ENCODE data around the gene HASPIN. TPM values are rescaled to one million over a fixed set of nuclear protein-coding genes. Genes with fewer than 3 reads are reported as not detected.

The HASPIN gene
- total RNA-seq, 1 experiment from 2014 or later = 26.8 TPM

DNA sequence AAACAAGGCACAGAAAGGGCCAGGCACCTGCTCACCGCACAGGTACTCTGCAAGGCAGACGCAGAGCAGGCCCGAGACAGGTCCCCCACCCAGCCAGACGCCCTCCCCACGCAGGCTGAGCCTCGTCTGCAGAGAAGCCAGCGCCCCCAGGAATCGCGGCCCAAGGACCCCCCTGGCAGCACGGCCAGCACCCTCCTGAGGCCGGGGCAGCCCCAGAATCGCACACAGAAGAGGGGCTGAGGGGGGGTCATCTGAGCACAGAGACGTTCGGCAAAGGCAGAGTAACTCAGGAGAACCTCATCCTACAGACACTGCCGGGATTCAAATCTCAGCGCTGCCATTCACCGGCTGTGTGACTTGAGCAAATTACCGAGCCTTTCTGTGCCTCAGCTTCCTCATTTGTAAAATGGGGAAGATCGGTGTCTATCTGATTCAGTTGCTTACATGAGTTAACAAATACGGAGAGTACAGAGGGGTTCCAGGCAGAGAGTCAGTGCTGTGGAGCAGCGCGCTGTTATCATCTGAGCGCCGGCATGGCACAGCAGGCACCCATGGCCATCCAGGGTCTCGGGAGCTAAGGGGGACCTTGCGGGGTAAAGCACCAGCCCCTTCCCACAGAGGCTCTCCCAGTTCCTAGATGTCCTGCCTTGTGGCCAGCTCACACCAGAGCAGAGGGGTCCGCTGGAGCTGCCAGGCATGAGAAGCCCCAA lies 44.7 kb upstream of the HASPIN start:
- Histone ChIP-seq H3F3A (ENCODE audit: insufficient read depth, low read depth) (peaks cover 11% of the 10 kb centered on the region; the same call in 1 of the 2 replicates), H2AFZ (no peak overlapping the region), H3K9me3 (ENCODE audit: insufficient read depth, low read depth) (no peaks in the 10 kb centered on the region), H3K27ac (no peak overlapping the region), H3K4me3 (no peak overlapping the region), H3K9me2 (ENCODE audit: insufficient read depth) (no peaks in the 10 kb centered on the region), H3K4me1 (replicated peaks; ENCODE audit: insufficient read depth) (no peaks in the 10 kb centered on the region), H3K79me2 (ENCODE audit: low read depth) (no peaks in the 10 kb centered on the region), H3K36me3 (ENCODE audit: low read depth) (no peaks in the 10 kb centered on the region), H3K4me2 (no peak overlapping the region), H3K27me3 (ENCODE audit: insufficient read depth, low read depth) (no peaks in the 10 kb centered on the region), H4K20me1 (ENCODE audit: insufficient read depth) (no peaks in the 10 kb centered on the region; the same call in none of the 2 replicates)
- no peak for DNase-seq
- ChIA-PET CTCF (no interaction called here), POLR2A (ENCODE audit: unreplicated experiment) (no interaction called here)
- TF ChIP-seq, protein P1, sequence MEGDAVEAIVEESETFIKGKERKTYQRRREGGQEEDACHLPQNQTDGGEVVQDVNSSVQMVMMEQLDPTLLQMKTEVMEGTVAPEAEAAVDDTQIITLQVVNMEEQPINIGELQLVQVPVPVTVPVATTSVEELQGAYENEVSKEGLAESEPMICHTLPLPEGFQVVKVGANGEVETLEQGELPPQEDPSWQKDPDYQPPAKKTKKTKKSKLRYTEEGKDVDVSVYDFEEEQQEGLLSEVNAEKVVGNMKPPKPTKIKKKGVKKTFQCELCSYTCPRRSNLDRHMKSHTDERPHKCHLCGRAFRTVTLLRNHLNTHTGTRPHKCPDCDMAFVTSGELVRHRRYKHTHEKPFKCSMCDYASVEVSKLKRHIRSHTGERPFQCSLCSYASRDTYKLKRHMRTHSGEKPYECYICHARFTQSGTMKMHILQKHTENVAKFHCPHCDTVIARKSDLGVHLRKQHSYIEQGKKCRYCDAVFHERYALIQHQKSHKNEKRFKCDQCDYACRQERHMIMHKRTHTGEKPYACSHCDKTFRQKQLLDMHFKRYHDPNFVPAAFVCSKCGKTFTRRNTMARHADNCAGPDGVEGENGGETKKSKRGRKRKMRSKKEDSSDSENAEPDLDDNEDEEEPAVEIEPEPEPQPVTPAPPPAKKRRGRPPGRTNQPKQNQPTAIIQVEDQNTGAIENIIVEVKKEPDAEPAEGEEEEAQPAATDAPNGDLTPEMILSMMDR (conservative IDR thresholded peaks at IDR 0.05) = no peak
- no peak for TF ChIP-seq EZH2 (IDR thresholded peaks at IDR 0.05; ENCODE audit: low read depth)
- BruUV-seq (replicated peaks) = no TSS peak
- intact Hi-C loops (cut with micrococcal nuclease; ENCODE audit: unreplicated experiment) = no loop called here

DNA sequence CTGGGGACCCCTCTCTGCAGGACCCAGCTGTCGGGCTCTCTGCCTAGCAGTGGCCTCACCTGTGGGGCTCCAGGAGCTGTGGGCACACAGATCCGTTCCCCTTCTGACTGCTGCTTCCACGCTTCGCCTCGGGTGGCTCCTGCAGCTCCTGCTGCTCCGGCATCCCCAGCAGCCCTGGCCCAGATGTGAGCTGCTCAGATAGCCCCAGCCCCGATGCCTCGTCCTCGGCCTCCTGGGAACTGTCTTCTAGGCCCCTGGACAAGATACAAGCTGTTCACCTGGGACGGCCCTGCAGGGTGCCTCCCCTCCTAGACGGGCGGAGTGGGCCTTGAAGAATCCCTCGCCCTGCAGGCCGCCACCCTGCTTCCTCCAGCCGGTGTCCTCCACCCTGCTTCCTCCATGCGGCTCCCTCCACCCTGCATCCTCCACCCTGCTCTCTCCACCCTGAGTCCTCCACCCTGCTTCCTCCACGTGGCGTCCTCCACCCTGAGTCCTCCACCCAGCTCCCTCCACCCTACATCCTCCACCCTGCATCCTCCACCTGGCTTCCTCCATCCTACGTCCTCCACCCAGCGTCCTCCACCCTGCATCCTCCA lies 44.1 kb upstream of the HASPIN start:
- intact Hi-C loops (cut with micrococcal nuclease; ENCODE audit: unreplicated experiment) = loop anchor here (5.0 kb wide), 3 partner anchors 43 to 148 kb away; partner anchors contain the start of gene HASPIN
- Histone ChIP-seq H3K36me3 (ENCODE audit: low read depth) (no peaks in the 10 kb centered on the region), H3K4me2 (no peak overlapping the region), H3K27me3 (ENCODE audit: insufficient read depth, low read depth) (no peaks in the 10 kb centered on the region), H3K9me3 (ENCODE audit: insufficient read depth, low read depth) (no peaks in the 10 kb centered on the region), H2AFZ (no peak overlapping the region), H3K79me2 (ENCODE audit: low read depth) (no peaks in the 10 kb centered on the region), H3F3A (ENCODE audit: insufficient read depth, low read depth) (peaks cover 6% of the 10 kb centered on the region; the same call in 1 of the 2 replicates), H3K4me3 (no peak overlapping the region), H3K4me1 (replicated peaks; ENCODE audit: insufficient read depth) (no peaks in the 10 kb centered on the region), H3K27ac (no peak overlapping the region), H4K20me1 (ENCODE audit: insufficient read depth) (no peaks in the 10 kb centered on the region; the same call in none of the 2 replicates), H3K9me2 (ENCODE audit: insufficient read depth) (no peaks in the 10 kb centered on the region)
- ChIA-PET POLR2A (ENCODE audit: unreplicated experiment) (no interaction called here), CTCF (no interaction called here)
- BruUV-seq (replicated peaks) = no TSS peak
- DNase-seq = no peak
- no peak for TF ChIP-seq EZH2 (IDR thresholded peaks at IDR 0.05; ENCODE audit: low read depth)
- TF ChIP-seq, protein P1 (conservative IDR thresholded peaks at IDR 0.05) = no peak

DNA sequence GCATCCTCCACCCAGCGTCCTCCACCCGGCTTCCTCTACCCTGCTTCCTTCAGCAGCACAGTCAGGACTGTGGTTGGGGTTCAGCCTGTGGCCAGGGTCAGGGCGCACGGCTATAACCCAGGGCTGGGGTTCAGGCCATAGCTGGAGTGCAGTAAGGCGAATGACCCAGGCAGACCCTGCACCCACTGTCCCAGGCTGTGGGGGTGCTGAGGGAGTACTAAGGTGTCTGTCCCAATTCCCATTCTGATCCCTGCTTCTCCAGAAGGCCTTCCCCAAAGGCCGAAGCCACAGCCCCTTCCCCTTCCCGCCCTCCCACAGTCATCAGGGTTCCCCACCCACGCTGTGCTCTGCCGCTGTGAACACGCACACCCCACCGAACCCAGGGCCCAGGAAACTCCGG lies 42.6 kb upstream of the HASPIN start:
- no peaks in the 10 kb centered on the region for H3K27me3 ChIP-seq (ENCODE audit: insufficient read depth, low read depth)
- H3K9me2 ChIP-seq (ENCODE audit: insufficient read depth) = no peaks in the 10 kb centered on the region
- no peaks in the 10 kb centered on the region for H3K36me3 ChIP-seq (ENCODE audit: low read depth)
- no peaks in the 10 kb centered on the region for H3K79me2 ChIP-seq (ENCODE audit: low read depth)
- intact Hi-C loops (cut with micrococcal nuclease; ENCODE audit: unreplicated experiment) = loop anchor here (5.0 kb wide), 3 partner anchors 41 to 146 kb away; partner anchors contain the start of gene HASPIN
- CTCF ChIA-PET = no interaction called here
- H3K4me3 ChIP-seq = no peak overlapping the region
- no peaks in the 10 kb centered on the region for H3K9me3 ChIP-seq (ENCODE audit: insufficient read depth, low read depth)
- TF ChIP-seq, protein P1 (conservative IDR thresholded peaks at IDR 0.05) = no peak
- TF ChIP-seq EZH2 (IDR thresholded peaks at IDR 0.05; ENCODE audit: low read depth) = no peak
- H3K4me2 ChIP-seq = no peak overlapping the region
- H3K27ac ChIP-seq = no peak overlapping the region
- POLR2A ChIA-PET (ENCODE audit: unreplicated experiment) = no interaction called here
- no peaks in the 10 kb centered on the region; the same call in 1 of the 2 replicates for H3F3A ChIP-seq (ENCODE audit: insufficient read depth, low read depth)
- no peak for DNase-seq
- no TSS peak for BruUV-seq (replicated peaks)
- no peaks in the 10 kb centered on the region for H3K4me1 ChIP-seq (replicated peaks; ENCODE audit: insufficient read depth)
- H4K20me1 ChIP-seq (ENCODE audit: insufficient read depth) = no peaks in the 10 kb centered on the region; the same call in 1 of the 2 replicates
- H2AFZ ChIP-seq = no peak overlapping the region

Data from PC-9 (cell line).